Suprapubic skin (tissue), 4 donors: ENCODE results near the gene PGBD5. TPM values are rescaled to one million over a fixed set of nuclear protein-coding genes. Genes with fewer than 3 reads are reported as not detected.

Source experiments
- DNase-seq, 2 donors: peaks; one replicate each; pipeline ENCODE4 v3.0.0-alpha.2; 2019; ENCODE audit warnings: low spot score in 2 of 2
- H3K27ac ChIP-seq: fragments of 200-600 bp; sonication (generic); one replicate; pipeline ENCODE4 v1.5.1; 2019
- H3K27me3 ChIP-seq: fragments of 200-600 bp; sonication (generic); one replicate; pipeline ENCODE4 v1.5.1; 2019
- H3K36me3 ChIP-seq: fragments of 200-600 bp; sonication (generic); one replicate; pipeline ENCODE4 v1.5.1; 2019
- H3K4me1 ChIP-seq: fragments of 200-600 bp; sonication (generic); one replicate; pipeline ENCODE4 v1.5.1; 2019
- H3K4me3 ChIP-seq: fragments of 200-600 bp; sonication (generic); one replicate; pipeline ENCODE4 v1.5.1; 2019; ENCODE audit warnings: mild to moderate bottlenecking
- H3K9me3 ChIP-seq: fragments of 200-600 bp; sonication (generic); one replicate; pipeline ENCODE4 v1.5.1; 2019
- CTCF ChIP-seq, 2 donors: fragments of 200-600 bp in 1 of 2; fragments of 450-650 bp in 1 of 2; sonication (generic) in 1 of 2; IDR thresholded peaks; one replicate each; pipeline ENCODE4 v1.5.1; 2016 to 2019; ENCODE audit warnings: antibody characterized with exemption in 2 of 2, mild to moderate bottlenecking in 1 of 2, moderate library complexity in 1 of 2
- EP300 ChIP-seq: sonication (generic); formaldehyde crosslinking; IDR thresholded peaks from one replicate; pipeline ENCODE4 v1.6.1; 2017; ENCODE audit warnings: antibody characterized with exemption
- POLR2A ChIP-seq, 2 donors: fragments of 450-650 bp; IDR thresholded peaks; one replicate each; pipeline ENCODE4 v1.6.1; 2017; ENCODE audit warnings: antibody characterized with exemption in 2 of 2, mild to moderate bottlenecking in 2 of 2, moderate library complexity in 2 of 2
- POLR2AphosphoS5 ChIP-seq, 3 donors: sonication (generic); formaldehyde crosslinking; IDR thresholded peaks; one replicate each; pipeline ENCODE4 v1.6.1; 2017; ENCODE audit warnings: antibody characterized with exemption in 3 of 3
- WGBS: methylation state at CpG from one replicate; pipeline ENCODE4 v1.1.5; 2018; 5-methylcytosine and 5-hydroxymethylcytosine counted together
- total RNA-seq, 4 donors: library from RNA; depleted of rRNA; stranded (reverse); fragments of >200 nt; gene quantifications; one replicate each; pipeline ENCODE4 v1.1.0, GENCODE V29; 2016

Gene PGBD5
- total RNA-seq, 4 donors from 2014 or later: 0.16 to 1.4 (median 0.51) TPM

DNA sequence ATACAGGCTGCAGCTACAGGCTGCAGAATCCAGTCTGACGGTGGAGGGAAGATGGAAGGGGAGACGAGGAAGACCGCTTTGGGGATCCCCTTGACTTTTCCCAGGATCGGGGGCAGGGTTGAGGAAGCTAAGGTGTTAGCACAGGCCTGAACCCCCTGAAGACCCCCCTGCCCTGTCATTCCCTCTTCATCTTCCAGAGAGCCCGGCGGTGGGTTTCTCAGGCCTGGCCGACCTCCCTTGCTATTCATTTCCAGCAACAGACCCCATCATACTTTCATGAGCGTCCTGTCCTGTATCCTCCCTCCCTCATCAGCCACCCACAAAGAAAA is 112.0 kb downstream of the PGBD5 start:
- DNase-seq: peak in 1 of 2 donors; percentile 44
- H3K4me3 ChIP-seq: no peak overlapping the region
- 61% methylated on average over 7 of the region's 8 CpGs for WGBS

DNA sequence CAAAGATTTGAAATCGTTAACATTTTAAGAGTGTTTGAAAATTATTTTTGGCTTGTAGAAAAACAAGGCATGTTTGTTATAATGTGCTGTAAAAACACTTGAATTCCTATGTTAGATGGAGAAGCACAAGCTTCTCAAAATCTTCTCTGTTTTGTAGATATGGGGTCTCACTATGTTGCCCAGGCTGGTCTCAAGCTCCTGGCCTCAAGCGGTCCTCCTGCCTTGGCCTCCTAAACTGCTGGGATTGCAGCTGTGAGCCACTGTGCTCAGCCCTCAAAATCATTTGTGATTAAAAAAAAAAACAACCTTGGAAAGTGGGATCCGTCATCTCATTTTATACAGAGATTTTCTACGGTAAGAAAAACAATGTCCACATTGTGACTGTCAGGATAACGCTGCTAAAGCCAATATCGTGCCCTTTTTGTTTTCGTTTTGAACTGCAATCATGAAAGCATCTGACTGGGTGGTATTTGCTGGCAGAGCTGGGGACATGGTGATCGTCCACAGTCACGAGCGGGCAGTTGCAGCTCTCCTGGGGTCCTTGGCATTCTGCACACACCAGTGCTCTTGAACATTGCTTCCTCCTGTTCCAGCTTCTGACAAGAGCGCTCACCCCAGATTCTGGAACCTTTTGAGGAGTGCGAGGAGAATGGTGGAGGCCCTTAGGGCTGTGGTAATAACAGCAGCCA is 112.5 kb downstream of the PGBD5 start:
- peaks cover 7% of the 10 kb centered on the region for H3K27me3 ChIP-seq
- H3K4me3 ChIP-seq: no peak overlapping the region
- H3K27ac ChIP-seq: no peak overlapping the region
- H3K36me3 ChIP-seq: no peaks in the 10 kb centered on the region
- WGBS: 74% methylated on average over 12 of the region's 12 CpGs
- H3K9me3 ChIP-seq: no peaks in the 10 kb centered on the region
- H3K4me1 ChIP-seq: peaks cover 3% of the 10 kb centered on the region
- TF ChIP-seq EP300 (no peak), POLR2AphosphoS5 (IDR thresholded peaks at IDR 0.05) (no peak), POLR2A (IDR thresholded peaks at IDR 0.05) (no peak), CTCF (IDR thresholded peaks at IDR 0.05) (no peak)
- no peak for DNase-seq

More for the DNA sequence above, 112.0 kb downstream of the PGBD5 start:
- Histone ChIP-seq H3K4me1 (peaks cover 3% of the 10 kb centered on the region), H3K27me3 (peaks cover 7% of the 10 kb centered on the region), H3K36me3 (no peaks in the 10 kb centered on the region), H3K9me3 (no peaks in the 10 kb centered on the region), H3K27ac (no peak overlapping the region)
- no peak for TF ChIP-seq POLR2A (IDR thresholded peaks at IDR 0.05)

DNA sequence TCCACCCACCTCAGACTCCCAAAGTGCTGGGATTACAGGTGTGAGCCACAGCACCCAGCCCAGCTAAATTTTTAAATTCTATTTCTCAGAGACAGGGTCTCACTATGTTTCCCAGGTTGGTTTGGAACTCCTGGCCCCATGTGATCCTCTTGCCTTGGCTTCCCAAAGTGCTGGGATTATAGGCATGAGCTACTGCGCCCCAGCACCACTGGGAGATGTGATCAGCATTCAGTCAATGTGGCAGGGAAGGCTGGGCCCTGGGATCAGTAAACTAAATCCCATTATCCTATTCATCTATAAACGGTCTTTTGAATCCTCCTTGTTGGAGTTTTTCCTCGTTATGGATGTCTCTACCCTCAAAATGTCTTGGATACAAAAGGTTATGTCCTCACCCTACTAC is 113.5 kb downstream of the PGBD5 start:
- peak in 1 of 2 donors; percentile 4 for DNase-seq
- peaks cover 4% of the 10 kb centered on the region for H3K27me3 ChIP-seq
- no peak overlapping the region for H3K27ac ChIP-seq
- no peaks in the 10 kb centered on the region for H3K9me3 ChIP-seq
- no peaks in the 10 kb centered on the region for H3K36me3 ChIP-seq
- WGBS: 58% methylated on average over 3 of the region's 3 CpGs
- TF ChIP-seq EP300 (no peak), POLR2AphosphoS5 (IDR thresholded peaks at IDR 0.05) (no peak), CTCF (IDR thresholded peaks at IDR 0.05) (no peak), POLR2A (IDR thresholded peaks at IDR 0.05) (no peak)
- H3K4me1 ChIP-seq: peaks cover 3% of the 10 kb centered on the region
- no peak overlapping the region for H3K4me3 ChIP-seq

GRCh38 chr1:230310381-230311163 is 115.6 kb downstream of the PGBD5 start:
- WGBS: 32% methylated on average over 14 of the region's 14 CpGs
- no peaks in the 10 kb centered on the region for H3K36me3 ChIP-seq
- peaks cover 3% of the 10 kb centered on the region for H3K4me1 ChIP-seq
- no peak for TF ChIP-seq EP300
- TF ChIP-seq CTCF (IDR thresholded peaks at IDR 0.05): peak; percentile 83 to 88
- no peak for TF ChIP-seq POLR2A (IDR thresholded peaks at IDR 0.05)
- no peak for TF ChIP-seq POLR2AphosphoS5 (IDR thresholded peaks at IDR 0.05)
- H3K9me3 ChIP-seq: no peaks in the 10 kb centered on the region
- H3K4me3 ChIP-seq: no peak overlapping the region
- DNase-seq: peak in 1 of 2 donors; percentile 73
- no peaks in the 10 kb centered on the region for H3K27me3 ChIP-seq
- no peak overlapping the region for H3K27ac ChIP-seq

GRCh38 chr1:230309646-230310177 is 116.4 kb downstream of the PGBD5 start:
- Histone ChIP-seq H3K36me3 (no peaks in the 10 kb centered on the region), H3K27ac (no peak overlapping the region), H3K9me3 (no peaks in the 10 kb centered on the region), H3K4me3 (no peak overlapping the region), H3K27me3 (no peaks in the 10 kb centered on the region), H3K4me1 (peaks cover 3% of the 10 kb centered on the region)
- peak in 1 of 2 donors; percentile 31 for DNase-seq
- 87% methylated on average over 15 of the region's 15 CpGs for WGBS
- TF ChIP-seq EP300 (no peak), CTCF (IDR thresholded peaks at IDR 0.05) (no peak), POLR2A (IDR thresholded peaks at IDR 0.05) (no peak)
